HG02973 (cell line): ENCODE data around the gene RBM25.
"Not testable (repeated sequence)": the region's sequence is repeated elsewhere in the genome, so short reads cannot be mapped to it uniquely, and the experiment has no call there.

Source experiments
- ATAC-seq: cut with Tn5 transposase; IDR thresholded peaks from one replicate; pipeline ENCODE4 v1.9.1; 2021; ENCODE audit warnings: moderate library complexity; ENCODE audit not compliant: unreplicated experiment

RBM25 gene

DNA sequence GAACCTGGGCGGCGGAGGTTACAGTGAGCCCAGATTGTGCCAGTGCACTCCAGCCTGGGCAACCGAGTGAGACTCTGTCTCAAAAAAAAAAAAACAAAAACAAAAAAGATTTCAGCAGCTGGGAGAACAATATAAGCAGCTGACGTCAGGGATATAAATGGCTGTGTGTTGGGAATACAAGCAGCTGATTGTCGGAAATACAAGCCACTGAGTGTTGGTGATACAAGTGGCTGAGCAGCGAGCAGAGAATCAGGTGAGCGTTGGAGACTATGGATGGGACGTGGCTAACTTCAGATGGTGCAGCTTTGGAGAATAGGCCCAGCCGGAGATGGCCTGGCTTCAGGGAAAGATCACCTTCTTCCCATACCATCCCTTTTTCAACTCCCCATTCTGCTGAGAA lies 109.9 kb downstream of the RBM25 start:
- ATAC-seq = no peak

GRCh38 chr14:73168691-73169090 lies 110.4 kb downstream of the RBM25 start:
- no peak for ATAC-seq

DNA sequence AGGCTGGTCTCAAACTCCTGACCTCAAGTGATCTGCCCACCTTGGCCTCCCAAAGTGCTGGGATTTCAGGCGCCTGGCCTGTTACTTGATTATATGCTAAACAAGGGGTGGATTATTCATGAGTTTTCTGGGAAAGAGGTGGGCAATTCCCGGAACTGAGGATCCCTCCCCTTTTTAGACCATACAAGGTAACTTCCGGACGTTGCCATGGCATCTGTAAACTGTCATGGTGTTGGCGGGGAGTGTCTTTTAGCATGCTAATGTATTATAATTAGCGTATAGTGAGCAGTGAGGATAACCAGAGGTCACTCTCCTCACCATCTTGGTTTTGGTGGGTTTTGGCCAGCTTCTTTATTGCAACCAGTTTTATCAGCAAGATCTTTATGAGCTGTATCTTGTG lies 111.5 kb downstream of the RBM25 start:
- not testable (repeated sequence) for ATAC-seq

DNA sequence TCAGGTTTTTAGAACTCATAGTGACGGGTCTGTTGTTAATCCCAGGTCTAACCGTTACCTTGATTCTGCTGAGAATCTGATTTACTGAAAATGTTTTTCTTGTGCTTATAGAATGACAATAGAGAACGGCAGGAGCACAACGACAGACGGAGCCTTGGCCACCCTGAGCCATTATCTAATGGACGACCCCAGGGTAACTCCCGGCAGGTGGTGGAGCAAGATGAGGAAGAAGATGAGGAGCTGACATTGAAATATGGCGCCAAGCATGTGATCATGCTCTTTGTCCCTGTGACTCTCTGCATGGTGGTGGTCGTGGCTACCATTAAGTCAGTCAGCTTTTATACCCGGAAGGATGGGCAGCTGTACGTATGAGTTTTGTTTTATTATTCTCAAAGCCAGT lies 112.4 kb downstream of the RBM25 start:
- ATAC-seq = no peak

DNA sequence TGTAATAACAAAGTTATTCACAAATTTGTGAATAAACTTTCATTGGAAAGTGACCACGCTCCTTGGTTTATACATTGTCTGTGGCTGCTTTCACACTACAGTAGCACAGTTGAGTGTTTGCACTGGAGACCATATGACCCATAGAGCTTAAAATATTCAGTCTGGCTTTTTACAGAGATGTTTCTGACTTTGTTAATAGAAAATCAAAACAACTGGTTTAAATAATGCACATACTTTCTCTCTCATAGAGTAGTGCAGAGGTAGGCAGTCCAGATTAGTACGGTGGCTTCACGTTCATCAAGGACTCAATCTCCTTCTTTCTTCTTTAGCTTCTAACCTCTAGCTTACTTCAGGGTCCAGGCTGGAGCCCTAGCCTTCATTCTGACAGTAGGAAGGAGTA lies 114.2 kb downstream of the RBM25 start:
- ATAC-seq = no peak

DNA sequence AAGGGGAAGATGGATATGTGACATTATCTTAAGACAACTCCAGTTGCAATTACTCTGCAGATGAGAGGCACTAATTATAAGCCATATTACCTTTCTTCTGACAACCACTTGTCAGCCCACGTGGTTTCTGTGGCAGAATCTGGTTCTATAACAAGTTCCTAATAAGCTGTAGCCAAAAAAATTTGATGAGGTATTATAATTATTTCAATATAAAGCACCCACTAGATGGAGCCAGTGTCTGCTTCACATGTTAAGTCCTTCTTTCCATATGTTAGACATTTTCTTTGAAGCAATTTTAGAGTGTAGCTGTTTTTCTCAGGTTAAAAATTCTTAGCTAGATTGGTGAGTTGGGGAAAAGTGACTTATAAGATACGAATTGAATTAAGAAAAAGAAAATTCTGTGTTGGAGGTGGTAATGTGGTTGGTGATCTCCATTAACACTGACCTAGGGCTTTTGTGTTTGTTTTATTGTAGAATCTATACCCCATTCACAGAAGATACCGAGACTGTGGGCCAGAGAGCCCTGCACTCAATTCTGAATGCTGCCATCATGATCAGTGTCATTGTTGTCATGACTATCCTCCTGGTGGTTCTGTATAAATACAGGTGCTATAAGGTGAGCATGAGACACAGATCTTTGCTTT lies 114.9 kb downstream of the RBM25 start:
- no peak for ATAC-seq
